HuH-7.5 (cell line): ENCODE data around the gene RAX2.
"Not testable (repeated sequence)": the region's sequence is repeated elsewhere in the genome, so short reads cannot be mapped to it uniquely, and the experiment has no call there.

Experiments used
- DNase-seq: peaks from one replicate; pipeline ENCODE4 v3.0.0; 2011; ENCODE audit warnings: low spot score

The RAX2 gene

GRCh38 chr19:3778104-3778867 lies 6.3 kb upstream of the RAX2 start:
- no peak for DNase-seq

- DNase-seq = no peak
These were observed 4.5 kb upstream of the RAX2 start for GRCh38 chr19:3776479-3777040.

- no peak for DNase-seq
These were observed 3.8 kb upstream of the RAX2 start for GRCh38 chr19:3775831-3776230.

GRCh38 chr19:3775374-3775711 lies 3.3 kb upstream of the RAX2 start:
- no peak for DNase-seq

- no peak for DNase-seq
These were observed 2.8 kb upstream of the RAX2 start for GRCh38 chr19:3774621-3775373.

GRCh38 chr19:3773814-3774515 lies 1.9 kb upstream of the RAX2 start:
- no peak for DNase-seq

GRCh38 chr19:3771000-3771905 lies 775 bp downstream of the RAX2 start:
- DNase-seq = no peak

GRCh38 chr19:3770136-3770999 lies 1.7 kb downstream of the RAX2 start:
- DNase-seq = no peak

GRCh38 chr19:3769494-3769893 lies 2.5 kb downstream of the RAX2 start:
- DNase-seq = no peak

GRCh38 chr19:3768748-3769099 lies 3.3 kb downstream of the RAX2 start:
- DNase-seq = no peak

GRCh38 chr19:3768015-3768747 lies 3.8 kb downstream of the RAX2 start:
- no peak for DNase-seq

- no peak for DNase-seq
These were observed 5.0 kb downstream of the RAX2 start for GRCh38 chr19:3767050-3767449.

GRCh38 chr19:3766520-3766919 lies 5.5 kb downstream of the RAX2 start:
- no peak for DNase-seq

GRCh38 chr19:3765757-3766156 lies 6.3 kb downstream of the RAX2 start:
- not testable (repeated sequence) for DNase-seq

- no peak for DNase-seq
These were observed 6.9 kb downstream of the RAX2 start for GRCh38 chr19:3765121-3765520.

- peak; percentile 100 for DNase-seq
These were observed 9.2 kb downstream of the RAX2 start, which contains the start of gene MRPL54 for GRCh38 chr19:3762501-3763459. Gene MRPL54, plus strand, starts transcription at chr19:3762682. Its CDS starts 19 bp downstream, at chr19:3762701.

- no peak for DNase-seq
These were observed 9.9 kb downstream of the RAX2 start for GRCh38 chr19:3762130-3762473.

- DNase-seq = peak; percentile 93
These were observed 10.5 kb downstream of the RAX2 start, which contains the start of gene APBA3 for GRCh38 chr19:3761382-3762129. Gene APBA3, minus strand, starts transcription at chr19:3761692. Its CDS starts 1,428 bp downstream, at chr19:3760264.
